ENCODE data around the gene ACOT6. TPM values are rescaled to one million over a fixed set of nuclear protein-coding genes. Genes with fewer than 3 reads are reported as not detected.

The ACOT6 gene
- total and polyA plus RNA-seq, 4 donors = not detected

GRCh38 chr14:73616831-73617230 is 4.5 kb downstream of the ACOT6 start:
- no peak for TF ChIP-seq CTCF (IDR thresholded peaks at IDR 0.05; ENCODE audit: control extremely low read depth, extremely low read depth)
- Histone ChIP-seq H3K4me3 (no peak overlapping the region), H3K27ac (ENCODE audit: low read depth in 1 of 2, low read length in 1 of 2) (no peak overlapping the region), H3K4me1 (ENCODE audit: control insufficient read depth in 5 of 5, insufficient read depth in 5 of 5, low read length in 5 of 5) (peaks cover 0 to 2% (median 0%) of the 10 kb centered on the region in 5 donors), H3K36me3 (ENCODE audit: control insufficient read depth in 4 of 4, insufficient read depth in 4 of 4, low read length in 4 of 4) (no peaks in the 10 kb centered on the region), H3K9me3 (ENCODE audit: control insufficient read depth in 4 of 4, insufficient read depth in 3 of 4, low read length in 3 of 4) (no peaks in the 10 kb centered on the region), H3K27me3 (ENCODE audit: control insufficient read depth in 3 of 3, insufficient read depth in 3 of 3, low read length in 2 of 3) (no peaks in the 10 kb centered on the region), H3K9ac (ENCODE audit: insufficient read depth in 1 of 2, low read length in 2 of 2) (no peak overlapping the region)
- WGBS, 2 donors = 87 to 91% methylated on average over 4 of the region's 4 CpGs
- no peak for DNase-seq
- ATAC-seq (ENCODE audit: insufficient read depth, low FRiP score) = no peak

DNA sequence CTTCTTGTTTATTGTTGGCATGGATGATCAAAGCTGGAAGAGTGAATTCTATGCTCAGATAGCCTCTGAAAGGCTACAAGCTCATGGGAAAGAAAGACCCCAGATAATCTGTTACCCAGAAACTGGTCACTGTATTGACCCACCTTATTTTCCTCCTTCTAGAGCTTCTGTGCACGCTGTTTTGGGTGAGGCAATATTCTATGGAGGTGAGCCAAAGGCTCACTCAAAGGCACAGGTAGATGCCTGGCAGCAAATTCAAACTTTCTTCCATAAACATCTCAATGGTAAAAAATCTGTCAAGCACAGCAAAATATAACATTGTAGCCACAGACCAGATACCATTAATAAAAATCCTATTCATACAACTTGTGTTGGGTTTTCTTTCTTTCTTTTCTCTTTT is 7.2 kb downstream of the ACOT6 start:
- no peak overlapping the region for H3K27ac ChIP-seq (ENCODE audit: low read depth in 1 of 2, low read length in 1 of 2)
- peaks cover 0 to 2% (median 0%) of the 10 kb centered on the region in 4 donors for H3K9me3 ChIP-seq (ENCODE audit: control insufficient read depth in 4 of 4, insufficient read depth in 3 of 4, low read length in 3 of 4)
- H3K27me3 ChIP-seq (ENCODE audit: control insufficient read depth in 3 of 3, insufficient read depth in 3 of 3, low read length in 2 of 3) = no peaks in the 10 kb centered on the region
- H3K9ac ChIP-seq (ENCODE audit: insufficient read depth in 1 of 2, low read length in 2 of 2) = no peak overlapping the region
- ATAC-seq (ENCODE audit: insufficient read depth, low FRiP score) = no peak
- no peak for TF ChIP-seq CTCF (IDR thresholded peaks at IDR 0.05; ENCODE audit: control extremely low read depth, extremely low read depth)
- 70 to 82% methylated on average over 1 of the region's 1 CpG for WGBS, 2 donors
- H3K4me3 ChIP-seq = no peak overlapping the region
- H3K4me1 ChIP-seq (ENCODE audit: control insufficient read depth in 5 of 5, insufficient read depth in 5 of 5, low read length in 5 of 5) = no peaks in the 10 kb centered on the region
- no peak for DNase-seq
- no peaks in the 10 kb centered on the region for H3K36me3 ChIP-seq (ENCODE audit: control insufficient read depth in 4 of 4, insufficient read depth in 4 of 4, low read length in 4 of 4)

- no peaks in the 10 kb centered on the region for H3K27me3 ChIP-seq (ENCODE audit: control insufficient read depth in 3 of 3, insufficient read depth in 3 of 3, low read length in 2 of 3)
- no peaks in the 10 kb centered on the region for H3K36me3 ChIP-seq (ENCODE audit: control insufficient read depth in 4 of 4, insufficient read depth in 4 of 4, low read length in 4 of 4)
- ATAC-seq (ENCODE audit: insufficient read depth, low FRiP score) = no peak
- DNase-seq = no peak
- peaks cover 0 to 2% (median 0%) of the 10 kb centered on the region in 4 donors for H3K9me3 ChIP-seq (ENCODE audit: control insufficient read depth in 4 of 4, insufficient read depth in 3 of 4, low read length in 3 of 4)
- H3K4me3 ChIP-seq = no peak overlapping the region
- 84 to 93% methylated on average over 10 of the region's 10 CpGs for WGBS, 2 donors
- no peak for TF ChIP-seq CTCF (IDR thresholded peaks at IDR 0.05; ENCODE audit: control extremely low read depth, extremely low read depth)
- H3K27ac ChIP-seq (ENCODE audit: low read depth in 1 of 2, low read length in 1 of 2) = no peak overlapping the region
- no peaks in the 10 kb centered on the region for H3K4me1 ChIP-seq (ENCODE audit: control insufficient read depth in 5 of 5, insufficient read depth in 5 of 5, low read length in 5 of 5)
- no peak overlapping the region for H3K9ac ChIP-seq (ENCODE audit: insufficient read depth in 1 of 2, low read length in 2 of 2)
These were observed 8.0 kb downstream of the ACOT6 start for GRCh38 chr14:73620268-73620667.

DNA sequence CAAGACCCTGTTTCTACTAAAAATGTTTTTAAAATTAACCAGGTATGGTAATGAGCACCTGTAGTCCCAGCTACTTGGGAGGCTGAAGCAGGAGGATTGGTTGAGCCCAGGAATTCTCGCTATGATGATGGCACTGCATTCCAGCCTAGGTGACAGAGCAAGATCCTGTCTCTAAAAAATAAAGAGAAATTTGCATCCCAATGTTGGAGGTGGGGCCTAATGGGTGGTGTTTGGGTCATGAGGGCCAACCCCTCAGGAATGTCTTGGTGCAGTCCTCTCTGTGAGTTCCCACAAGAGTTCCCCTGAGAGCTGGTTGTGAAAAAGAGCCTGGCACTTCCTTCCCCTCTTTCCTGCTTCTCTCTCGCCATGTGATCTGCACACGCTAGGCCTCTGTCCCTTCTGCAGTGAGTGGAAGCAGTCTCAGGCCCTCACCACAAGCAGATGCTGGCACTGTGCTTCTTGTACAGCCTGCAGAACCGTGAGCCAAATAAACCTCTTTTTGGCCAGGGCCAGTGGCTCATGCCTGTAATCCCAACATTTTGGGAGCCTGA is 11.3 kb downstream of the ACOT6 start:
- no peak for ATAC-seq (ENCODE audit: insufficient read depth, low FRiP score)
- WGBS, 2 donors = 67 to 88% methylated on average over 4 of the region's 4 CpGs
- DNase-seq = no peak

More for the DNA sequence above, 11.3 kb downstream of the ACOT6 start:
- TF ChIP-seq CTCF (IDR thresholded peaks at IDR 0.05; ENCODE audit: control extremely low read depth, extremely low read depth) = no peak
- Histone ChIP-seq H3K4me1 (ENCODE audit: control insufficient read depth in 5 of 5, insufficient read depth in 5 of 5, low read length in 5 of 5) (peaks cover 0 to 8% (median 0%) of the 10 kb centered on the region in 5 donors), H3K9ac (ENCODE audit: insufficient read depth in 1 of 2, low read length in 2 of 2) (no peak overlapping the region), H3K4me3 (no peak overlapping the region), H3K36me3 (ENCODE audit: control insufficient read depth in 4 of 4, insufficient read depth in 4 of 4, low read length in 4 of 4) (no peaks in the 10 kb centered on the region), H3K9me3 (ENCODE audit: control insufficient read depth in 4 of 4, insufficient read depth in 3 of 4, low read length in 3 of 4) (peaks cover 0 to 2% (median 0%) of the 10 kb centered on the region in 4 donors), H3K27ac (ENCODE audit: low read depth in 1 of 2, low read length in 1 of 2) (no peak overlapping the region), H3K27me3 (ENCODE audit: control insufficient read depth in 3 of 3, insufficient read depth in 3 of 3, low read length in 2 of 3) (no peaks in the 10 kb centered on the region)
